A549 (cell line): Measurements from ENCODE around the gene STAB2.

Source experiments
- BHLHE40 ChIP-seq: IDR thresholded peaks from 2 replicates; pipeline ENCODE4 v1.6.1; 2012; ENCODE audit warnings: low read depth, low read length, inconsistent platforms
- CTCF ChIP-seq: fragments of >200 bp; sonication (Bioruptor Twin); formaldehyde crosslinking; IDR thresholded peaks from 3 replicates; pipeline ENCODE4 v1.5.1; 2016
- EP300 ChIP-seq, 2 experiments: fragments of >200 bp; sonication (Bioruptor Twin); formaldehyde crosslinking; IDR thresholded peaks; 2 replicates in 1 of 2; 3 replicates in 1 of 2; pipeline ENCODE4 v1.6.1; 2016 to 2017
- MAFK ChIP-seq: fragments of 450-650 bp; IDR thresholded peaks from 2 replicates; pipeline ENCODE4 v1.6.1; 2014; ENCODE audit not compliant: partially characterized antibody
- MAZ ChIP-seq: fragments of 150-350 bp; IDR thresholded peaks from 2 replicates; pipeline ENCODE4 v1.6.1; 2014; ENCODE audit warnings: antibody characterized with exemption, low read depth, low read length, borderline replicate concordance
- POLR2A ChIP-seq: IDR thresholded peaks from 2 replicates; pipeline ENCODE4 v1.6.1; 2012; ENCODE audit warnings: mild to moderate bottlenecking, low read length
- REST ChIP-seq: fragments of 200-600 bp; sonication (generic); IDR thresholded peaks from 2 replicates; pipeline ENCODE4 v1.6.1; 2016; ENCODE audit warnings: antibody characterized with exemption, mild to moderate bottlenecking, moderate library complexity
- ZC3H11A ChIP-seq: fragments of 450-650 bp; IDR thresholded peaks from 2 replicates; pipeline ENCODE4 v1.6.1; 2014; ENCODE audit warnings: antibody characterized with exemption, mild to moderate bottlenecking
- TF ChIP-seq, protein P1 (sequence below): fragments of 250-450 bp; sonication (Bioruptor Pico); IDR thresholded peaks from 2 replicates; pipeline ENCODE4 v1.5.0; 2021; ENCODE audit warnings: mild to moderate bottlenecking, moderate library complexity, borderline replicate concordance
- TF ChIP-seq, protein P2 (sequence below): fragments of 450-650 bp; IDR thresholded peaks from 2 replicates; pipeline ENCODE4 v1.6.1; 2014; ENCODE audit warnings: antibody characterized with exemption
- TF ChIP-seq, protein P3 (sequence below): IDR thresholded peaks from 2 replicates; pipeline ENCODE4 v1.6.1; 2012

DNA sequence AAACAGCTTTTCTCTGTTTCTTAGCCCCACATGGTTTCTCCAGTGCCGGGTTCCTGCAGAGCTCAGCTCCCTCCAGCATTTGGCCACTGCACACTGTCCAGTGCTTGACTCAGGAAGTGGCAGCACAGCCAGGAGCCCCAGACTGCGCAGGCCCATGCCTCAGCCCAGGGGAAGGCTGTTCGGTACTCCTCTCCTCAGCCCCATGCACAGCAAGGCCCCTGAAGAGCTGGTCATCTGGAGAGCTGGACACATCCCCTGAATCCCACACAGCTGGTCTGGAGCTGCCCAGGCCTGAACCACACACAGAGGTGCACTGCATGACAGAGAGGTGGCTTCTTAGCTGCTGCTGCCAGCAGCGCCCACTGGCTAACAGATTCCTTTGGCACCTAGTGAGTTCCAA is 48.3 kb downstream of the STAB2 start:
- TF ChIP-seq POLR2A (no peak), CTCF (no peak), BHLHE40 (no peak), REST (no peak), MAFK (no peak), ZC3H11A (no peak), MAZ (no peak), EP300 (IDR thresholded peaks at IDR 0.05) (no peak)
- TF ChIP-seq, protein P1, sequence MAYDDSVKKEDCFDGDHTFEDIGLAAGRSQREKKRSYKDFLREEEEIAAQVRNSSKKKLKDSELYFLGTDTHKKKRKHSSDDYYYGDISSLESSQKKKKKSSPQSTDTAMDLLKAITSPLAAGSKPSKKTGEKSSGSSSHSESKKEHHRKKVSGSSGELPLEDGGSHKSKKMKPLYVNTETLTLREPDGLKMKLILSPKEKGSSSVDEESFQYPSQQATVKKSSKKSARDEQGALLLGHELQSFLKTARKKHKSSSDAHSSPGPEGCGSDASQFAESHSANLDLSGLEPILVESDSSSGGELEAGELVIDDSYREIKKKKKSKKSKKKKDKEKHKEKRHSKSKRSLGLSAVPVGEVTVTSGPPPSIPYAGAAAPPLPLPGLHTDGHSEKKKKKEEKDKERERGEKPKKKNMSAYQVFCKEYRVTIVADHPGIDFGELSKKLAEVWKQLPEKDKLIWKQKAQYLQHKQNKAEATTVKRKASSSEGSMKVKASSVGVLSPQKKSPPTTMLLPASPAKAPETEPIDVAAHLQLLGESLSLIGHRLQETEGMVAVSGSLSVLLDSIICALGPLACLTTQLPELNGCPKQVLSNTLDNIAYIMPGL (CRISPR knock-in tag) = no peak
- TF ChIP-seq, protein P2, sequence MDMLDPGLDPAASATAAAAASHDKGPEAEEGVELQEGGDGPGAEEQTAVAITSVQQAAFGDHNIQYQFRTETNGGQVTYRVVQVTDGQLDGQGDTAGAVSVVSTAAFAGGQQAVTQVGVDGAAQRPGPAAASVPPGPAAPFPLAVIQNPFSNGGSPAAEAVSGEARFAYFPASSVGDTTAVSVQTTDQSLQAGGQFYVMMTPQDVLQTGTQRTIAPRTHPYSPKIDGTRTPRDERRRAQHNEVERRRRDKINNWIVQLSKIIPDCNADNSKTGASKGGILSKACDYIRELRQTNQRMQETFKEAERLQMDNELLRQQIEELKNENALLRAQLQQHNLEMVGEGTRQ = no peak
- TF ChIP-seq, protein P3, sequence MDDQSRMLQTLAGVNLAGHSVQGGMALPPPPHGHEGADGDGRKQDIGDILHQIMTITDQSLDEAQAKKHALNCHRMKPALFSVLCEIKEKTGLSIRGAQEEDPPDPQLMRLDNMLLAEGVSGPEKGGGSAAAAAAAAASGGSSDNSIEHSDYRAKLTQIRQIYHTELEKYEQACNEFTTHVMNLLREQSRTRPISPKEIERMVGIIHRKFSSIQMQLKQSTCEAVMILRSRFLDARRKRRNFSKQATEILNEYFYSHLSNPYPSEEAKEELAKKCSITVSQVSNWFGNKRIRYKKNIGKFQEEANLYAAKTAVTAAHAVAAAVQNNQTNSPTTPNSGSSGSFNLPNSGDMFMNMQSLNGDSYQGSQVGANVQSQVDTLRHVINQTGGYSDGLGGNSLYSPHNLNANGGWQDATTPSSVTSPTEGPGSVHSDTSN = no peak
